Fibroblast of skin of scalp (primary cell): Measurements from ENCODE around the gene ODAD4.
A peak's percentile ranks its signal among the peaks of the same experiment; 100 is the strongest.
"Not testable (repeated sequence)": the region's sequence is repeated elsewhere in the genome, so short reads cannot be mapped to it uniquely, and the experiment has no call there.

Source experiments
- DNase-seq: peaks from one replicate; pipeline ENCODE4 v3.0.0-alpha.2; 2013

The ODAD4 gene

DNA sequence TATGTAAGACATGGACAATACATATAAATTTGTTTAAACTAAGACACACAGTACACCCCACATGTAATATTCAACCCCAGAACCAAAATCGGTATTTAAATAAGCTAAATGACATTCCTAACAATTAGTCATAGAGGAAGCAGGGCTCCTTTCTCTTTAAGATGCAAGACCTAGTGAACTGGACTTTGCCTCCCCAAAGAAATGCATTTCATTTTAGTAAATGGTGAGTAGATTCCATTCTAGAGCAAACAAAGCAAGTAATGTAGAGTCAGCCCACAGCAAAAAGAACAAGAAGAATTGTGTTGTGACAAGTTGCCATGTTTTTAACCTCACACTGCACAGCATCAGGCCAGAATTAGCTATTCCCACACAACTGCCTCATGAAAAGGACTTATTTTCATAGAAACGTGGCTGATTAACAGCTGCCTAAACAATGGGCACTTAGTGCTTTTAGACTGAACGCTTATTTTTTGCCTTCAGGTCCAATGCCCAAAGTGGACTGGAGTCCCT is 72.4 kb downstream of the ODAD4 start:
- DNase-seq: peak; percentile 33

GRCh38 chr17:42005166-42005565 is 74.7 kb downstream of the ODAD4 start:
- DNase-seq: peak; percentile 22

GRCh38 chr17:42009170-42009569 is 78.8 kb downstream of the ODAD4 start:
- no peak for DNase-seq

DNA sequence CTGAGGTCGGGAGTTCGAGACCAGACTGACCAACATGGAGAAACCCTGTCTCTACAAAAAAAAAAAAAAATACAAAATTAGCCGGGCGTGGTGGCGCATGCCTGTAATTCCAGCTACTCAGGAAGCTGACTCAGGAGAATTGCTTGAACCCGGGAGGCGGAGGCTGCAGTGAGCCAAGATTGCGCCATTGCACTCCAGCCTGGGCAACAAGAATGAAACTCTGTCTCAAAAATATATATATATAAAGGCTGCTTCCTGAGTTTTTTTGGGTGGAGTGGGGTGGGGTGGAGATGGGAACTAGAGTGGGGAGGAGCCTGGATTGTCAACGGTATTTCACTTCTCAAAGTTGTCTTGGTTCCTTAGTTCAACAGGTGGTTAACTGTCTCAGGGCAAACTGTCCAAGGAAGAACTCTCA is 79.9 kb downstream of the ODAD4 start:
- peak; percentile 58 for DNase-seq

DNA sequence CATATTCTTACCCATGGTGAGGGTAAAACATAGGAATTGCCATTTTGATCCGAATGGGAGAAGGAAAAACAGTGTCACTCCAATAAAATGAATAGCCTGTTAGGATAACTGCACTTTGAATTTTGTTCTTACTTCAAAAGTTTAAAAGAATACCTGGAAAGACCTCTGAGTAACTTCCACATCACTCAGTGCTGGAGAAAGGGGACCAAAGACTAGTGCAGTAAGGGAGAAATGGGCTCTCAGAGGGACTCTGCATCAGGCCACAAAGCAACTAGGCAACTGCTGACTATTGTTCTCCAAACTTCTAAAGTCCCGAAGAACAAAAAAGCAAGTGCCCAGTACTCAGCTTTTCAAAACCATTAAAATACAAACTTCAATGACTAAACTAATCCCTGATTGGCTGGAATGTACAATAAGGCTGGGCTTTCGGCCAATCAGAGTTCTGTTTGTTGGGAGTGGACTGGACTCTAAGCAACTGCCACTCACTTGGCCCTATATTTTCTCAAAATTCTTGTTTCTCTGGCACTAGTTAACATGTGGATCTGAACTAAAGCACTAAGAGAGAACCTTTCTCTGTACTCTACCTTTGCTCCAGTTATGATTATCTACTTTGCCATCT is 80.6 kb downstream of the ODAD4 start:
- DNase-seq: peak; percentile 20

DNA sequence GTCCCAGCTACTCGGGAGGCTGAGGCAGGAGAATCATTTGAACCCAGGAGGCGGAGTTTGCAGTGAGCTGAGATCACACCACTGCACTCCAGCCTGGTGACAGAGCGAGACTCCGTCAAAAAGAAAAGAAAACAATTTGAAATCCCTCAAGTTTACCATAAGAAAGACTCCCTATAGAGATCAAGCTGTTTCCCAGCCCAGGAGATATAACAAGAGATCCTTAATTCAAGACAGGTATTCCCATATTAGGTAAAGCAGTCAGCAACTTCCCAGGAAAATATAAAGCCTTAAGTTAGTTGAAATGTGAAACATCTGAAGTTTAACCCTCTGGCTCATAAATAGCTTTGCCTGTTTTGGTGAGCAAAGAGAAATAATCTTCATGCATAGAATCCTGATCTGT is 81.9 kb downstream of the ODAD4 start:
- not testable (repeated sequence) for DNase-seq

DNA sequence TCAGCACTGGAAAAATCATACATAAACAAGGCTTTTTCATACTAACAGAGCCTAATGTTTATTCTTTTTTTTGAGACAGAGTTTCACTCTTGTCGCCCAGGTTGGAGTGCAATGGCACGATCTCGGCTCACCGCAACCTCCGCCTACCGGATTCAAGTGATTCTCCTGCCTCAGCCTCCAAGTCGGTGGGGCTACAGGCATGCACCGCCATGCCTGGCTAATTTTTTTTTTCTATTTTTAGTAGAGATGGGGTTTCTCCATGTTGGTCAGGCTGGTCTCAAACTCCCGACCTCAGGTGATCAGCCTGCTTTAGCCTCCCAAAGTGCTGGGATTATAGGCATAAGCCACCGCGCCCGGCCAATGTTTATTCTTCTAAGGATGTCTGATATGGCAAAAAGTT is 83.3 kb downstream of the ODAD4 start:
- DNase-seq: not testable (repeated sequence)
